HG03571 (cell line): Measurements from ENCODE around the gene JPT2.
"Not testable (repeated sequence)": the region's sequence is repeated elsewhere in the genome, so short reads cannot be mapped to it uniquely, and the experiment has no call there.

Experiments
- ATAC-seq: cut with Tn5 transposase; IDR thresholded peaks from one replicate; pipeline ENCODE4 v1.9.1; 2021; ENCODE audit not compliant: unreplicated experiment

The JPT2 gene

DNA sequence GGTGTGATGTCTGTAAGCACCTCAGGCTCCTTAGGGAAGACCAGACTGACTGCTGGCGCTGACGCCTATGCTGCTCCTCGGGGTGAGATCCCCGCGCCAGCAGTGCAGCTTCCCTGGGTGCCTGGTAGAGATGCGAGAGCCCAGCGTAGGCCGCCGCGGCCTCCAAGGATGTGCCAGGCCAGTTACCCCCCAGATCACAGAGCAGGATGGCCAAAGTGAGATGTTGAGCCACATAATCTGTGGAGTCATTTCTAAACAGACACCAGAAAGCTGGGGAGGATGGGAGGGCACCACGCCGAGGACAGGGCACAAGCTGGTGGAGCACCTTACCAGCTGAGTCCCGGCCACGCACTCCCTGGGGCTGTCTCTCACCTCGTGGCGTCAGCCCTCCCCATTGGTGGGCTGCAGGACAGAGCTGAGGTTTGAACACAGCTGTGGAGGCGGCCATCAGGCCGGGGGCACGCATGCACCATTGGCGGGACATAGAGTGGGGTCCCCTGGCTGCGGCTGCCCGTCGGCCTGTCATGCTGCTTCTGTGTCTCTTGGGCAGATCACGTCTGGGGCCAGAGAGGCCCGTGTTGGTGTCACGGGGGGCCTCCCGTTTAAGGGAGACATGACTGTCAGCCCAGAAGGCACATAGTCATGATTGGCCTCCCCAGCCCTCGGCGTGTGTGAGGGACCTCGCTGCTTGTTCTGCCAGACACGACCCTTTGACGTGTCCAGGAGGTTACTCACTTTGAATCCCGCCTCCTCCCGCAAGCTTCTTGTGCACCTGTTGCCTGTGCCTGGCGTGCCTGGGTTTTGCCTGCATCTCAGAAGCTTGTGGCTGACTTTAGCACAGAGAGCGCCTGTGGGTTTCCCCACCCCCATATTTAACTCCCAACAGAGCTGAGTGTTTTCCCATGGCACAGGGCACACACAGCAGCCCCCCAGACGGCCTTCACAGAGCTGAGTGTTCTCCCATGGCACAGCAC, 49.9 kb downstream of the JPT2 start:
- no peak for ATAC-seq

DNA sequence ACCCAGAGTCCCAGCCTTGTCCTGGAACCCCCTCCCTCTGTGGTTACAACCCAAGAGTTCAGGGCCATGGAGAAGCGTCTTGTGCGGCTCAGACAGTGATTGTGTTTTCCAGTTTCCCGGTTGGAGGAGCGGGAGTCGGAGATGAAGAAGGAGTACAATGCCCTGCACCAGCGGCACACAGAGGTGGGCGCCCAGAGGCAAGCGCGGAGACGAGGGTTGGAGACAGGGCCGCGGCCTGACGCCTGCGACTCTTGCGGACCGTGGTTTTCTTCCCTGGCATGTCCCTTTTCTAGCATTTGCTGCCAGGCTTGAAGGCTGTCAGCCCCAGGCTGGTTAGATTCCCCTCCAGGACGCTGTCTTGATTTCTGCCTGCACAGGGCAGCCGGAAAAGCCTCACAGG, 50.9 kb downstream of the JPT2 start:
- no peak for ATAC-seq

DNA sequence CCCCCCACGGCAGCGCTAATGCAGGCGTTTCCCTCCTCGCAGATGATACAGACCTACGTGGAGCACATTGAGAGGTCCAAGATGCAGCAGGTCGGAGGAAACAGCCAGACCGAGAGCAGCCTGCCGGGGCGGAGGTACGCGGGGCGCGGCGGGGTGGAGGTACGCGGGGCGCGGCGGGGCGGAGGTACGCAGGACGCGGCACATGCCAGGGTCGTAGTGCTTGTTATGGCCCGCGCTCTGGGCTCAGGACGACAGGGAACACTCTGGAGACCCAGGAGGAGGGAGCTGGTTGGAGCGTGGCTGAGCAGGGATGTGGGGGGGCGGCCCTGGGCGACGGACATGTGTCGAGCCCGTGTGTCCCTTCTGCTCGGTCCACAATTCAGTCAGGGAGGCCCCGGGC, 51.4 kb downstream of the JPT2 start:
- ATAC-seq = no peak

DNA sequence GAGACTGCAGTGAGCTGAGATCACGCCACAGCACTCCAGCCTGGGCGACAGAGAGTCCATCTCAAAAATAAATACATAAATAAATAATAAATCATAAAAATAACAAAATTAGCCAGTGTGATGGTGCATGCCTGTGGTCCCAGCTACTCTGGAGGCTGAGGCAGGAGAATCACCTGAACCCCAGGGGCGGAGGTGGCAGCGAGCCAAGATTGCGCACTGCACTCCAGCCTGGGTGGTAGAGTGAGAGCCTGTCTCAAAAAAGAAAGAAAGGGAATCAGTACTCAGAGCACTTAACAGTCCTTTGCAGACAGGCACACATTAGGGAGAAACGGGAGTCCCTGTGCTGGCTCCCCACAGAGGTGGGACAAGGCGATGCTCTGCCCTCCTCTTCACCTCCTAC, 53.0 kb downstream of the JPT2 start:
- no peak for ATAC-seq

DNA sequence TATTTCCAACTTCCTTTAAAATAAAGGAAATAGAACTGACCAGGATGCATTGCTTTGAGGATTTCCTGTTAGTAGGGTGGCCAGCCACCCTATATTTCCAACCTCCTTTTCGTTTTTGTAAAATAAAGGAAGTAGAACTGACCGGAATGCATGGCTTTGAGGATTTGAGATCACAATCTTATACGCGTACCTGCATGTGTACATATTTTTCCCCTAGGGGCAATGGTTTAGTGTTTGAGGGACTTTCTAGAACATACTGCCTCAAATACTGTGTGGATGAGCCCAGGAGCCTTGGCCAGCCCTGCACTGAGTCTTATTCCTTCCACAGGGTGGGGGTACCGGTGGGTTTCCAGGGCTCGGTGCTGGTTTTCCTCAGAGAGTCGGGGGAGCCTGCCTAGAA, 53.5 kb downstream of the JPT2 start:
- no peak for ATAC-seq

DNA sequence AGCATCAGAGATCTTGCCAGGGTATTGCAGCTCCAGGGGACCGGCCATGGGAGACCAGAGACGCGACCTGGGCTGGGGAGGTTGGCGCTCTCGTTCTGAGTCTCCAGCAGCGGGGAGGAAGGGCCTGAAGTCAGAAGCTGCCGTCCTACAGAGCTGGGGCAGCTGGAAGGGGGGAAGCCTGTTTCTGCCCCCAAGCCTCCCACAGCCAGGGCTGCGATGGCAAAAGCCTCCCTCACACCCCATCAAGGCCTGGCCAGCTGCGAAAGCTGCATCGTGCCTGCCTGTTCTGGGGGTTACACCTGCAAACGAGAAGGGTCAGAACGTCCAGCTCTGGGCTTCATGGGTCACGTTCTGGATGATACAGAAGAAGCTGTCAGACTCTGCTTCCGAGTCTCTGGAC, 54.0 kb downstream of the JPT2 start:
- no peak for ATAC-seq

DNA sequence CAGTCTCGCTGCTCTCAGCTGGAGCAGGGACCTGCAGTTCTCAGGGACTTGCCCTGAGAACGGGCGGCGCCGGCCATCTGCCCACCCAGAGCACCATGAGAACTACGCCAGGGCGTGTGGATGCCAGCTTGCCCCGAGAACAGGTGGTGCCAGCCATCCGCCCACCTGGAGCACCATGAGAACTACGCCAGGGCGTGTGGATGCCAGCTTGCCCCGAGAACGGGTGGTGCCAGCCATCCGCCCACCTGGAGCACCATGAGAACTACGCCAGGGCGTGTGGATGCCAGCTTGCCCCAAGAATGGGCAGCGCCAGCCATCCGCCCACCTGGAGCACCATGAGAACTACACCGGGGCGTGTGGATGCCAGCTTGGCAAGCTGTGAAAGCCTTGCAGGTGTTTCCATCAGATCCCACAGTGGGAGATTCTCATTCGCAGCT, 54.5 kb downstream of the JPT2 start:
- ATAC-seq = not testable (repeated sequence)

DNA sequence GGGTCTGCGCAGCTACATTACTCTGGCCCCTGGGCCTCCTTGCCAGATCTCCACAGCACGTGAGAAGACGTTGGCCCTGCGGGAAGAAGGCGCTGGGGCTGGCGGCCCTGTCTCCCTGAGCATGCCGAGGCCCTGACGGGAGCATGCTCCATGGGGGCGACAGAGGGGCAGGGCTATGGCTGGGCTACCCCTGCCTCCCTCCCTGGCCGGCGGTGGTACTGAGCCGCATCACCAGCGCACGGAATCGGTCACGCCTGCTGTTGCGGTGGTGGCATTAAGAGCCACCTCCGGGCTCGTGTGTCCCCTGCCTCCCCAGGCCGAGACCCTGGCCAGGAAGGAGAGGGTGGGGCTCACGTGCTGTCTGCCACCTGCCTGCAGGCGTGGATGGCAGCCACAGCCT, 56.0 kb downstream of the JPT2 start:
- no peak for ATAC-seq

DNA sequence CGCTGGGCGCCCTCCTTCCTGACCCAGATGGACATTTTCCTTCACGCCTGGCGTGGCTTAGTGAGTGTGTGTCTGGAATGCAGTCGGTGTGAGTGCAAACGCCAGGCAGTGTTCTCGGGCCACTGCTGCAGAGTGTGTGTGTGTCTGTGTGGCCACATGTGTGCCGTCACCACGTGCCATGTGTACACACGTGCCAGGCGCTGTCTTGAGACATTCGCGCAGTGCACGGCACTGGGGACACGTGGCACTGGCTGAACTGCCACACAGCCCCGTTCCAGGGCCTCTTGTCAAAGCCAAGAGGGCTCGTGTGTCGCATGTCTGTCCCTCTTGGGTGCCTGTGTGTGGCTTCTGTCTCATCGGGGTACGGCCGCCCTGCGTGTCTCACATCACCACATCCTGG, 56.7 kb downstream of the JPT2 start:
- ATAC-seq = no peak

DNA sequence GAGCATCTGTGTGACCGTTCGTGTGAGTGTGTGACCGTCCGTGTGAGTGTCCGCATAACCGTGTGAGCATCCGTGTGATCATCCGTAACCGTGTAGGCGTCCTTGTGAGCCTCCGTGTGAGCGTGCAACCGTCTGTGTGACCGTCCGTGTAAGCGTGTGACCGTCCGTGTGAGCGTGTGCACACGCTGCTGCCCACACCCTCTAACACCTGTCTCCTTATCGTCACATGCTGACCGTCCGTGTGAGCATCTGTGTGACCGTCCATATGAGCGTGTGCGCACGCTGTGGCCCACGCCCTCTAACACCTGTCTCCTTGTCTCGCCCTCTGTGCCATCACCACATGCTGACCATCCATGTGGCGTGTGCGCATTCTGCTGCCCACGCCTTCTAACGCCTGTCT, 62.2 kb downstream of the JPT2 start:
- ATAC-seq = no peak

DNA sequence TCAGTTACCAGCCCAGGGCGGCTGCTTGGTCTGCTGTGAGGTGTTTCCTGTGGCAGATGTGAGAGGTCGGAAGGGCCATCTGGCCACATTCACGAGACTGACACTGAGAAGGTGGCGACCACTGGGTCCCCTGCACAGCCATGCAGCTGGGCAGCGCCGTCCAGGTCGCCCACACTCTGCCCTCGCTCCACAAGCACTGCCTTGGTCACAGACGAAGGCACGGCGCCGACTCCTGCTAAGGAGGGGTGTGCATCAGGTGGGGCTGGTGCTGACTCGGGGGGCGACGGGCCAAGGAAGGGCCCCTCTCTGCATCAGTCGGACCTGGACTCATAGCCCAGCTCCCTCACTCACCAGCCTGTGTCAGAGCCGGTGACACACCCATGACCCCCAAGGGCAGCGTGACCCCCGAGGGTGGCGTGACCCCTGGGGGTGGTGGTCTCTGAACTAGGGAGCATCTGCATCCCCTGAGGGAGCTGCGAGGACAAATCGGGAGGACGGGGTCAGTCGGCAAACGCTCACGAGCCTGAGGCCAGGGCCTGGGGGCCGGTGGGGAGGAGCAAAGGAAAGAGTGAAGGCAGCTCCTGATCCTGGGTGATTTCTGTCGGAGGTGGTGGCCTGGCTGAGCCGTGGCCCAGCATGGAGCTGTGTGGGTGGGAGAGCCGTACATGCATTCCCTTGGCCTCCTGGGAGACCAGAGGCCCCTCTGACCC, 62.9 kb downstream of the JPT2 start:
- no peak for ATAC-seq

DNA sequence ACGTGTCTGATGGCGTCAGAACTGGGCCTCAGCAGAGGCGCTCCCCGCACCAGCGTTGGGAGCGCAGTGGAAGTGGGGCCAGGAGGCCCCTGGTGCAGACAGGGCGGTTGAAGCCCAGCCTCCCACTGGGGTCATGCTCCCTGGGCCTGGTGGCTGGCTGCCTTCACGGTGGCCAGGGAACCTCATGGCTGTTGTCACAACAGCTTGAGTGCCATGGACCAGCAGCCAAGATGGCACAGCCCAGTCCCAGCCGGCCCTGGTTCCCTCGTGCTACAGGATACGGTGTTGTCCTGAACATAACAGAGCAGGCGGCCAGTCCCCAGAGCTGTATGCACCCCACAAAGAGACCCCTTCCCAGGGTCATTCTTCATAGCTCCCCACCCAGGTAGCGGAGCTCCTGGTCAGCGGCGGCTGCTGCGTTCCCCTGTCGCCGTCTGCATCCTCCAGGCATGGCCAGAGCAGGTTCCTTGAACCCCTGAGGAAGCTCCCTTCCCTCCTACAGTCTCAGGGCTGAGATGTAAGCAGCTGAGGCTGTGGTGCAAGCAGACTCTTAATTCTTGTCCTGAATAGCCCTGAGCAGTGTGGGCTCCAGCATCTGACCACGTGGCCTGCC, 63.6 kb downstream of the JPT2 start:
- no peak for ATAC-seq

DNA sequence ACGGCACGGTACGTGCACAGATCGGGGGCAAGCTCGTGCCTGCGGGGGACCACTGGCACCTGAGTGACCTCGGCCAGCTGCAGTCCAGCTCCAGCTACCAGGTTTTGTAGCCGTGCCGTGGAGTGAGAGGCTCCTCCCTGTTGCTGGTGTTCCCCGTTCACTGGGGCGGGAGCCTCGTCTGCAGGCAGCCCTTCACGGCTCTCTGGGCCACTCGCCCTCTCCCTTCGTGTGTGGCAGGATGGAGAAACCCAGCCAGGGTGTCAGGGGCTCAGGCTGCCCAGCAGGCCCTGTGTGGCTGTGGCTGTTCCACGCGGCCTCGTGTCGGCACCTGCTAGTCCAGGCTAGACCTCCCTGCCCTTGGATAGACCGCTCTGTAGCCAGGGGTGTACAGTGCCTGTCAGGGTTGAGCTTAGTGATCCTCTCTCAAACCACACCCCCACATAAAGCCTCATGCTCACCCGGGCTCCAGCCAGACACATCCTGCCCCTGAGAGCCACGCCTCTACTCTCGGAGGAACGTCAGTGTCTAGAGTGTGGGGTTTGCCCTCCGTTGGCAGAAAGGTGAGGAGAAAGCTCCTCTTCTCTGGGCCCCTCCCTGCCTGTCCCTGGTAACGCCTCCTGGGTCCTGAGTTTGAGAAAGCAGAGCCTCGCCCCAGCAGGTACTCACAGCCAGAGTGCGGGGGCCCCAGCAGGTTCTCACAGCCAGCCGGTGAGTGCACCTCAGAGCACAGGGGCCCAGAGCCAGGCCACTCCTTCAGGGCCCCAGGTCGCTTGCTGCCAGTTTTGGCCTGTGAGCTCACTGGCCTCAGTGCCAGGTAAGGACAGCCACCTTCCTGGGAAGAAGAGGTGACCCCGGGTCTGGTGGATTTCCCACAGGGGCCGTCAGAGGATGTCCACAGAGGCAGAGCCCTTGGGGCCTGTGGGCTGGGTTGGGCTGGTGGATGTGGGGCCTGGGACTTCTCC, 65.6 kb downstream of the JPT2 start:
- ATAC-seq = no peak

DNA sequence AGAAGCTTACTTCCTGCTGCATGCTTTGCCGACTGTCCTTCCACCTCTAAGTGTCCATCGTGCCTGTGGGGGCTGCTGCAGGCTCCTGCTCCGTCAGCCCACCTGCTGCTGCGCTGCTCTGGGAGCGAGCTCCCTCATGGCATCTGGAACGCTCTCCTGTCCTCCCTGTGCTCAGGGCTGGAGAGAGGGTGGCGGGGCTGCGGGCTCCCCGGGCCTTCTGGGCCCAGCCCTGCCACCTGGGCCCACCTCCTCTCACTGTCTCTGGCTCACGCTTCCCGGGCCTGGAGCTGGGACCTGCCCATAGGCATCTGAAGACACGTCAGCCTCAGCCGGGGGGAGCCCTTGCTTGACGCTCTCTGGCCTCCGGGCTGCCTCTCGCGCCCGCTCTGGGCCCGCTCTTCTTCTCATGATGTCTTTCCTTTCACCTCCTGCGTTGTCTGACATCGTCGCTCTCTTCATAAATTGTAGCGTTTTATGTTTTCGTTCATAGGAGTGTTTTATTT, 66.3 kb downstream of the JPT2 start:
- no peak for ATAC-seq

DNA sequence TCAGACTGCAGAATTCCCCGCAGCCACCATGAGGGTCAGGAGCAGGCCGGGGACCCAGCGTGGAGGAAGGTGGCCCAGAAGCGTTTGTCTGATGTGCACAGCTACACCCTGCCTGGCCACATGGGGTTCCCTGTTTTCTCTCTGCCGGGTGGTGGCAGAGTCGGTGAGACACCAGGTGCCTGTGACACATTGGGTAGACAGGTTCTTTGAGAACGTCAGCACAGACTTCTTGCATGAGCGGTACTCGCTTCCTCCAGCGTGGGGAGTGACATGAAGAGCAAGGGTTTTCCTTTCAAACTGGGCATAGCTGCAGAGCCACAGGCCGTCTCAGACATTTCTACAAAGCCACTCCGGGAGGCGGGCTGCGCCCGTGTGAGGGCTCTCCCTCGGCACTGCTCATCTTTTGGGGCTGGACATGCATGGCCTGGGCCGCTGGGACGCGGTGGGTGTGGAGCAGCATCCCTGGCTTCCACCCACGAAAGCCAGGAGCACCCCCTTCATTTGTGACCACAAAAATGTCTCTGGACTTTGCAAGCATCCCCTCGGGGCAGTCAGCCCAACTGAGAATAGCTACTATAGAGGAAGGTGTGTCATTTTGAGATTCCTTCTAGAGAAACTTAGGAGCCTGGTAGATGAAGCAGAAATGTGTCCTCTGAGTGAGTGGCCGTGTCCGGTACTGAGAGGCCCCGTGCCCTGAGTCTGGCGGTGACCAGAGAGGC, 67.3 kb downstream of the JPT2 start:
- no peak for ATAC-seq

DNA sequence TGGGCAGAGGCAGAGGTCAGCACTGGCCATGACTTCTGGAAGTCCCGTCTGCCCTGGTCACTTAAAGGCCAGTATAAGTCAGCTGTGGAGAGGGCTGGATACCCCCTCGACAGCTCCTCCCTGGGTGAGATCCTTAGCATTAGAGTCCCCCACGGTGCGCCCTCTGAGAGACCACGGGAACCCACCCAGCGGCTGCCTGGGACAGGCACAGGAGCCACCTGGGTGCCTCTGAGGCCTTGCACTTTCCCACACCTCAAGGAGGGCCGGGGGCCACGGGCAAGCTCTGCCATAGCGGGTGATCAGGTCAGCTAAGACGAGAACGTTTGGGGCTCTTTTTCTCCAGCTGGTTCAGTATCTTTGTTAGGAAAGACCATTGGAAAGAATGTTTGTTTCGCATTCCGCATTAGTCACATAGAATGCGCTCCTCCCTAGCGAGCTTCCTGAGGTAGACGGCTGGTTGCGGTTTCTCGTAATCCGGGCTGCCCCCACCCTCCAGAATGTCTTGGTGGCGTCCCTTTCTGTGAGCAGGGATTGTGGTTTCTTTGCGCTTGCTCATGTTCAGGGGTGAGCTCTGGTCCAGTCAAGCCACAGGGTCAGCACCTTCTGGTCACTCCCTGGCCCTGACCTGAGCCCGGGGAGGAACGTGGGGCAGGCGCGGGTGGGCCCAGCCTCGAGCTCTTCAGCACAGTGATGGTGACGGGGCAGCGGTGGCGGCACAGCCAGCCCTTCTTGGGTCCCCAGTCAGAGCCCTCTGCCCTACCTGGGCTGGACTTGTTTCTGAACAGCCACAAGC, 68.0 kb downstream of the JPT2 start:
- no peak for ATAC-seq

DNA sequence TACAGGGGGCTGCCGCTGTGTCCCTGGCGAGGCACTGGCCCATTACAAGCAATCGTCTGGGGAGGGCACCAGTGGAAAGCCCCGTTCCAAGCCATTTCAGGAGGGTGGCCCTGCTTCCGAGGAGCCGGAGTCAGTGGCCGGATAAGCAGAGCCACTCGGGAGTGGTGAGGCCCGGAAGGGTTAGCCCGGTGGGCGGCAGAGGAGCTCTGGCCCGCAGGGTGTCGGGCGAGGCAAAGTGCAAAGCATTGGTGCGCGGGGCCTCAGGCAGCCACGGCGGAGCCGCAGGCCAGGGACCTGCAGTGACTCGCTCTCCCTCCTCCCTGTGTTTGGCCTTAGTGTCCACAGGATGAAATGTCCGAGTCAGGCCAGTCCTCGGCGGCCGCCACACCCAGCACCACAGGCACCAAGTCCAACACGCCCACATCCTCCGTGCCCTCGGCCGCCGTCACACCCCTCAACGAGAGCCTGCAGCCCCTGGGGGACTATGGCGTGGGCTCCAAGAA, 68.7 kb downstream of the JPT2 start:
- no peak for ATAC-seq

DNA sequence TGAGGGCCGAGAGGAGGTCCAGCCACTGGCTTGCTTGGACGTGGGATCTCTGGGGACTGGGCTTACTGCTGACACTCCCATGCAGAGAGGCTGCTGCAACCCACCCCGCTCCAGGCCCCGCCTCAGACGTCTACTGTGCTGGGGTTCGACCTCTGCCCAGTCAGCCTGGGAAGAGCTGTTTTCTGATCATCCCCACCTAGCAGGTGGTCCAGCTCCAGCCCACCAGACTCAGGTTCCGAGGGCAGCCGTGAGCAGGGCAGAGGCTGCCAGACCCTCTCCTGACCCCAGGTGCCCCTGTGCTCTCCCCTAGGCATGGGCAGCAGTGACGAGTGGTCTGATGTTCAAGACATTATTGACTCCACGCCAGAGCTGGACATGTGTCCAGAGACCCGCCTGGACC, 69.9 kb downstream of the JPT2 start:
- no peak for ATAC-seq
